Glutamatergic neuron (in vitro differentiated cells): ENCODE measurements around the gene CAMK1D. TPM values are rescaled to one million over a fixed set of nuclear protein-coding genes. Genes with fewer than 3 reads are reported as not detected.

Experiments
- DNase-seq: peaks from one replicate; pipeline ENCODE4 v3.0.0; 2022
- H3K27ac Mint-ChIP-seq: one replicate; pipeline ENCODE4 v1.8.0; 2020; ENCODE audit warnings: mild to moderate bottlenecking, mixed read lengths, inconsistent platforms; ENCODE audit not compliant: unreplicated experiment
- H3K27me3 Mint-ChIP-seq: one replicate; pipeline ENCODE4 v1.8.0; 2020; ENCODE audit warnings: mild to moderate bottlenecking, moderate library complexity, mixed read lengths, inconsistent platforms; ENCODE audit not compliant: unreplicated experiment
- H3K36me3 Mint-ChIP-seq: one replicate; pipeline ENCODE4 v1.8.0; 2020; ENCODE audit warnings: mild to moderate bottlenecking, mixed read lengths, inconsistent platforms; ENCODE audit not compliant: unreplicated experiment
- H3K4me1 Mint-ChIP-seq: one replicate; pipeline ENCODE4 v1.8.0; 2020; ENCODE audit warnings: mild to moderate bottlenecking, low read depth, mixed read lengths, inconsistent platforms; ENCODE audit not compliant: unreplicated experiment
- H3K4me3 Mint-ChIP-seq: one replicate; pipeline ENCODE4 v1.8.0; 2020; ENCODE audit warnings: mild to moderate bottlenecking, mixed read lengths, inconsistent platforms; ENCODE audit not compliant: unreplicated experiment
- H3K9me3 Mint-ChIP-seq: one replicate; pipeline ENCODE4 v1.8.0; 2020; ENCODE audit warnings: mild to moderate bottlenecking, moderate library complexity, mixed read lengths, inconsistent platforms; ENCODE audit not compliant: unreplicated experiment
- total RNA-seq: library from RNA; stranded (reverse); fragmentation: NEBNext Ultra II Directional; extraction: Animal tissue kit (Norgen Biotek cat#: 25700); gene quantifications from one replicate; pipeline ENCODE4 v1.2.1, GENCODE V29; 2021; ENCODE audit not compliant: unreplicated experiment
- TF ChIP-seq, protein P1 (sequence below): fragments of 200-600 bp; sonication (generic); IDR thresholded peaks from one replicate; pipeline ENCODE4 v1.5.0; 2021; ENCODE audit not compliant: partially characterized antibody, unreplicated experiment

CAMK1D gene
- total RNA-seq, 1 donor from 2014 or later: 29.8 TPM

DNA sequence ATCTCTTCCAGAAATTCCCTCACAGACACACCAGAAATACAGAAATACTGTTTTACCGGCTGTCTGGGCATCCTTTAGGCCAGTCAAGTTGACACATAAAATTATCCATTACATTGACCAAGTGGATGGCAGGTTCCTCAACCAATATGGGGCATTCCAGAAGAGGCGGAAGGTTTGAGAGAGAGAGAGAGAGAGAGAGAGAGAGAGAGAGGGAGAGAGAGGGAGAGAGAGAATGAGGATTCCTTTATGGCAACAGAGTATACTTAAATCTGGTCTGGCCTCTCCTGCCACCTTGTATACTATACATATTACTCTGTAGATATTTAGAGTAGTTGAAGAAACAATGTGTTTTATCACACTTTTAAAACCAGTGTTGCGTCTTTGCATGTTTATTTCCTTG, 214.1 kb downstream of the CAMK1D start:
- peaks cover 17% of the 10 kb centered on the region for H3K4me1 Mint-ChIP-seq
- peaks cover 3% of the 10 kb centered on the region for H3K9me3 Mint-ChIP-seq

DNA sequence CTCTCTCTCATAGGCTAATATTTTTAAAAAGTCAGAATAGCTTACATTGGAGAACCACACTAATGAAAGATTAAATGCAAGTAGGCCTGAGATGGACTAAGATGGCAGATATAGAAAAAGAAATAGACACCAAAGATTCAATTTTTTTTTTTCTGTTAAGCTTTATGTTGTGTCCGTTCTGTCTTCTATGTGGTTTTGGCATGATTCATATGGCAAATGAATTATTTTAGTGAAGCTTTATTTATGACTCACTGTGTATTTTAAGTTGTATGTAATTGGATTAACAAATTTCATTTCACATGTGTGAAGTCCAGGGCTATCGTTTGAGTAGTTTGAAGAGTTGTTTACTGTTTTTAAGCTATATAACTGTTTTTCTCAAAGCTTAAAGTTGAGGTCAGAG, 214.8 kb downstream of the CAMK1D start:
- Mint-ChIP-seq H3K36me3 (peaks cover 7% of the 10 kb centered on the region), H3K27ac (no peak overlapping the region), H3K9me3 (peaks cover 3% of the 10 kb centered on the region), H3K27me3 (peaks cover 4% of the 10 kb centered on the region), H3K4me1 (peaks cover 19% of the 10 kb centered on the region), H3K4me3 (no peak overlapping the region)
- TF ChIP-seq, protein P1, sequence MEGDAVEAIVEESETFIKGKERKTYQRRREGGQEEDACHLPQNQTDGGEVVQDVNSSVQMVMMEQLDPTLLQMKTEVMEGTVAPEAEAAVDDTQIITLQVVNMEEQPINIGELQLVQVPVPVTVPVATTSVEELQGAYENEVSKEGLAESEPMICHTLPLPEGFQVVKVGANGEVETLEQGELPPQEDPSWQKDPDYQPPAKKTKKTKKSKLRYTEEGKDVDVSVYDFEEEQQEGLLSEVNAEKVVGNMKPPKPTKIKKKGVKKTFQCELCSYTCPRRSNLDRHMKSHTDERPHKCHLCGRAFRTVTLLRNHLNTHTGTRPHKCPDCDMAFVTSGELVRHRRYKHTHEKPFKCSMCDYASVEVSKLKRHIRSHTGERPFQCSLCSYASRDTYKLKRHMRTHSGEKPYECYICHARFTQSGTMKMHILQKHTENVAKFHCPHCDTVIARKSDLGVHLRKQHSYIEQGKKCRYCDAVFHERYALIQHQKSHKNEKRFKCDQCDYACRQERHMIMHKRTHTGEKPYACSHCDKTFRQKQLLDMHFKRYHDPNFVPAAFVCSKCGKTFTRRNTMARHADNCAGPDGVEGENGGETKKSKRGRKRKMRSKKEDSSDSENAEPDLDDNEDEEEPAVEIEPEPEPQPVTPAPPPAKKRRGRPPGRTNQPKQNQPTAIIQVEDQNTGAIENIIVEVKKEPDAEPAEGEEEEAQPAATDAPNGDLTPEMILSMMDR: no peak
- no peak for DNase-seq

More for the DNA sequence above, 214.1 kb downstream of the CAMK1D start:
- DNase-seq: no peak
- no peak overlapping the region for H3K27ac Mint-ChIP-seq
- peaks cover 4% of the 10 kb centered on the region for H3K27me3 Mint-ChIP-seq
- H3K4me3 Mint-ChIP-seq: no peak overlapping the region
- H3K36me3 Mint-ChIP-seq: peaks cover 7% of the 10 kb centered on the region
- TF ChIP-seq, protein P1: no peak

DNA sequence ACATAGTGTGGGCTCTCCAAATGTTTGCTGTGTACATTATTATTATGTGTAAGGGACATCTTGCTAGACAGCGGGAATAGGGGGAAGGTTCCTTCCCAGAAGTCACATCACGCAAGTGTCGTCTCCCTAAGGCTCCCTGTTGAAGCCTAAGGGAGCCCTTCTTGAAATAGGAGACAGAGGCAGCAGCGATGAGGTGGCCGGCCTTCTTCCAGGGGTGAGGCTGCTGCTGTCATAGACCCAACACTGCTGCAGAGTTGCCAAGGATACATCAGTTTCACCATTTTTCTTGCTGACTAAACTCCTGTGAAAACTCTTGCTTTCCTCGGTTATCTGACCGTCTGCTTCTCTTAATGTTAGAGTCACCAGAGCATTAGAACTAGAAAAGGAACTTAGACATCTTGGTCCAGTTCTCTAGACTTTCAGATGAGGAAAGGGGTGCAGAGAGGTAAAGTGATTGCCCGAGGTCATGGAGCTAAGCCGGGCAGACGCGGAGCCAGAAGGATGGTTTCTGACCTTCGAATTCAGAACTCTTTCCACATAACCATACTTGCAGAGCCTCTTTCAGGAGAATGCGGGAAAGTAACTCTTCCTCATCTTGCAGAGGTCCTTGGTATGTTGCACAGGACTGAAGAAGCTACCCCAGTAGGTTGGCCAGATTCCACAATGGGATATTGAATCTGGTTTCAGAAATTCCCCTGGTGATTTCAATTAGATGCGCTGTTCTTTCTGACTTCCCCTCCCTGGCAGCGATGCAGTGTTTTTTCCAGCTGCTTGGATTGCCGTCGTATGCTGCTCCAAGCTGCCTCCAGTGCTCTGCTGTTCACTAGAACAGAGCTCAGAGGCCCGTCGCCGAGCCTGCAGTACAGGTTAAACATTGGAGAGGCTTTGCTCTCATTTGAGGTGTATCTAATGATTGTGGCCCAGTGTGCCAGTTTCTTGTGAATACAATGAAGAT, 217.1 kb downstream of the CAMK1D start:
- Mint-ChIP-seq H3K27me3 (peaks cover 4% of the 10 kb centered on the region), H3K4me3 (no peak overlapping the region), H3K36me3 (peaks cover 5% of the 10 kb centered on the region), H3K4me1 (peaks cover 17% of the 10 kb centered on the region), H3K27ac (peak overlapping the region; percentile 72), H3K9me3 (peaks cover 3% of the 10 kb centered on the region)
- TF ChIP-seq, protein P1: no peak
- DNase-seq: peak; percentile 46

DNA sequence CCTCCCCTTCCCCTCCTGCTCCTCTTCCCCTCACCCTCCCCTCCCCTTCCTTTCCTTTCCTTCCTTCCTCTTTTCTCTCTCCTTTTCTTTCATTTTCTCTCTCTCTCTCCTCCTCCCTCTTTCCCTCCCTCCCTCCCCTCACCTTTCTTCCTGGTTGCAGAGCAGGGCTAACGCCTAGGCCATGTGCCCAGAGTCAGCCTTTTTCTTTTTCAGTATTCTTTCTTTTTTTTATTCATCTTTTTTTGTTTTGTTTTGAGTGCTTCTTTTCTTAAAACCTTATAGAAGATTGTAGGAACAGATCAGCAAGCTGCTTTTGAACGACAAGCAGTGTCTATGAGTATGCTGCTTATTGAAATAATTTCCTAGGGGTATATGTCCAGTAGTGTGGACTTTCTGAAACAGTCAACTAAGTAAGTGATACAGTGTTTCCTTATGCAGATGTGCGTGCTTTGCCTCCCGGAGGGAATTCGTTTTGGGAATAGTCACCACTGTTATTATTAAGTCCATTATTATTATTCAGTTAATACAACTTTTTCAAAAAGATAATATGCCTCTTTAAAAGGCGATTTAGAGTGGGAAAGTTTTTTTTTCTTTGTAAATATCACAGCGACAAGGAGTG, 219.2 kb downstream of the CAMK1D start:
- no peak for DNase-seq
- Mint-ChIP-seq H3K4me3 (no peak overlapping the region), H3K36me3 (no peaks in the 10 kb centered on the region), H3K4me1 (peaks cover 11% of the 10 kb centered on the region), H3K27me3 (peaks cover 4% of the 10 kb centered on the region), H3K9me3 (no peaks in the 10 kb centered on the region), H3K27ac (no peak overlapping the region)
- TF ChIP-seq, protein P1: no peak

DNA sequence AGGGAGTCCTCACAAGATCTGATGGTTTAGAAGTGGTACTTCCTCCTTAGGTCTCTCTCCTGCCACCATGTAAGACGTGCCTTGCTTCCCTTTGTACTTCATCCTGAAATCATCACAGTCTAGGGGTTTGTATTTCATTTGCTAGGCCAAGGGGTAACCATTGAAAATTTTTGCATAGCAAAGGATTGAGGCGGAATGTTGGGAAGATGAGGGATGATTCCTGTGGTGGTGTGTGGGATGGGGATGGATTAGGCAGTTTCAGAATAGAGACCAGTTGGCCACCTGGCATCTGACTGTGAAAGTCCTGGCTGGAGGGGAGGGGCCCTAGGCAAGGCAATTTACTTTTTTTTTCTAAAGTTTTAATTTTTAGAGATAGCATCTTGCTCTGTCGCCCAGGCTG, 222.9 kb downstream of the CAMK1D start:
- Mint-ChIP-seq H3K27ac (no peak overlapping the region), H3K4me1 (peaks cover 3% of the 10 kb centered on the region)

More for the DNA sequence above, 222.9 kb downstream of the CAMK1D start:
- Mint-ChIP-seq H3K4me3 (no peak overlapping the region), H3K9me3 (no peaks in the 10 kb centered on the region), H3K27me3 (no peaks in the 10 kb centered on the region), H3K36me3 (peaks cover 6% of the 10 kb centered on the region)
- TF ChIP-seq, protein P1: no peak
- no peak for DNase-seq
